Esophagus squamous epithelium (tissue), 5 donors: ENCODE measurements around the gene MS4A4A. TPM values are rescaled to one million over a fixed set of nuclear protein-coding genes. Genes with fewer than 3 reads are reported as not detected.

Source experiments
- DNase-seq: peaks from one replicate; lab custom pipeline; 2025; lab: John Stamatoyannopoulos, UW
- H3K27ac ChIP-seq, 4 donors: fragments of 200-600 bp; sonication (generic); one replicate each; pipeline ENCODE4 v1.5.1; 2016 to 2019; ENCODE audit warnings: mild to moderate bottlenecking in 1 of 4
- H3K27me3 ChIP-seq, 4 donors: fragments of 200-600 bp; sonication (generic); 1 replicate in 3 of 4; 2 replicates in 1 of 4; pipeline versions ENCODE4 v1.5.1 to v1.6.0; 2017 to 2021; ENCODE audit warnings: antibody characterized with exemption in 1 of 4
- H3K36me3 ChIP-seq, 3 donors: fragments of 200-600 bp; sonication (generic); one replicate each; pipeline ENCODE4 v1.5.1; 2016 to 2019
- H3K4me1 ChIP-seq, 3 donors: fragments of 200-600 bp; sonication (generic); one replicate each; pipeline ENCODE4 v1.5.1; 2017 to 2019
- H3K4me3 ChIP-seq, 4 donors: fragments of 200-600 bp; sonication (generic); 1 replicate in 3 of 4; 2 replicates in 1 of 4; pipeline ENCODE4 v1.5.1; 2016 to 2019; ENCODE audit warnings: mild to moderate bottlenecking in 2 of 4, moderate library complexity in 1 of 4
- H3K9me3 ChIP-seq, 3 donors: fragments of 200-600 bp; sonication (generic); one replicate each; pipeline ENCODE4 v1.5.1; 2016 to 2019
- CTCF ChIP-seq, 6 experiments: fragments of 450-650 bp in 4 of 6; fragments of 200-600 bp in 2 of 6; sonication (generic) in 2 of 6; IDR thresholded peaks; one replicate each; pipeline ENCODE4 v1.5.1; 2016 to 2019; ENCODE audit warnings: antibody characterized with exemption in 6 of 6, mild to moderate bottlenecking in 4 of 6, moderate library complexity in 4 of 6
- POLR2A ChIP-seq, 4 donors: fragments of 450-650 bp; IDR thresholded peaks; one replicate each; pipeline ENCODE4 v1.6.1; 2017; ENCODE audit warnings: antibody characterized with exemption in 4 of 4, mild to moderate bottlenecking in 4 of 4, moderate library complexity in 3 of 4
- whole genome bisulfite sequencing, 2 donors: methylation state at CpG; one replicate each; pipeline ENCODE4 v1.1.5; 2018; 5-methylcytosine and 5-hydroxymethylcytosine counted together
- intact Hi-C: fragments of 100-400 bp; cut with DNase I; formaldehyde crosslinking; loops from one replicate; pipeline ENCODE4 v1.15.0; 2022
- total RNA-seq, 4 donors: library from RNA; depleted of rRNA; stranded (reverse); fragments of >200 nt; gene quantifications; one replicate each; pipeline ENCODE4 v1.1.0, GENCODE V29; 2016
- donor health status: DM: yes; HTN: yes; CAD: no.

MS4A4A gene
- total RNA-seq, 4 donors from 2014 or later: 0.42 to 32.0 (median 8.3) TPM

GRCh38 chr11:60336767-60337391 is 56.4 kb downstream of the MS4A4A start:
- no peaks in the 10 kb centered on the region for H3K36me3 ChIP-seq
- no peak for DNase-seq
- TF ChIP-seq CTCF (IDR thresholded peaks at IDR 0.05) (no peak), POLR2A (IDR thresholded peaks at IDR 0.05) (no peak)
- H3K4me1 ChIP-seq: no peaks in the 10 kb centered on the region
- no peaks in the 10 kb centered on the region for H3K9me3 ChIP-seq
- intact Hi-C loops: no loop called here
- H3K27ac ChIP-seq: no peak overlapping the region
- no peaks in the 10 kb centered on the region for H3K27me3 ChIP-seq
- H3K4me3 ChIP-seq: no peak overlapping the region
- WGBS, 2 donors: 82 to 89% methylated on average over 7 of the region's 7 CpGs

GRCh38 chr11:60338053-60338452 is 57.6 kb downstream of the MS4A4A start:
- 33 to 53% methylated on average over 2 of the region's 2 CpGs for WGBS, 2 donors
- no peaks in the 10 kb centered on the region for H3K4me1 ChIP-seq

GRCh38 chr11:60339356-60339755 is 58.9 kb downstream of the MS4A4A start:
- Histone ChIP-seq H3K4me3 (no peak overlapping the region), H3K36me3 (no peaks in the 10 kb centered on the region), H3K27ac (no peak overlapping the region), H3K4me1 (no peaks in the 10 kb centered on the region), H3K9me3 (no peaks in the 10 kb centered on the region), H3K27me3 (no peaks in the 10 kb centered on the region)
- 57 to 60% methylated on average over 3 of the region's 3 CpGs for WGBS, 2 donors
- intact Hi-C loops: no loop called here
- TF ChIP-seq POLR2A (IDR thresholded peaks at IDR 0.05): no peak
- TF ChIP-seq CTCF (IDR thresholded peaks at IDR 0.05): no peak
- DNase-seq: no peak

More at GRCh38 chr11:60338053-60338452, 57.6 kb downstream of the MS4A4A start:
- no peak for TF ChIP-seq CTCF (IDR thresholded peaks at IDR 0.05)
- TF ChIP-seq POLR2A (IDR thresholded peaks at IDR 0.05): no peak
- no peak overlapping the region for H3K4me3 ChIP-seq
- intact Hi-C loops: no loop called here
- DNase-seq: no peak
- H3K36me3 ChIP-seq: no peaks in the 10 kb centered on the region
- no peaks in the 10 kb centered on the region for H3K9me3 ChIP-seq
- no peaks in the 10 kb centered on the region for H3K27me3 ChIP-seq
- H3K27ac ChIP-seq: no peak overlapping the region

- no peaks in the 10 kb centered on the region for H3K4me1 ChIP-seq
- H3K4me3 ChIP-seq: no peak overlapping the region
- intact Hi-C loops: no loop called here
- DNase-seq: no peak
- H3K9me3 ChIP-seq: no peaks in the 10 kb centered on the region
- 71 to 74% methylated on average over 10 of the region's 10 CpGs for WGBS, 2 donors
- H3K27ac ChIP-seq: no peak overlapping the region
- peak in 4 of 6 experiments; percentile 26 to 40 (median 36) for TF ChIP-seq CTCF (IDR thresholded peaks at IDR 0.05)
- TF ChIP-seq POLR2A (IDR thresholded peaks at IDR 0.05): no peak
- H3K27me3 ChIP-seq: no peaks in the 10 kb centered on the region
- H3K36me3 ChIP-seq: no peaks in the 10 kb centered on the region
Observed at GRCh38 chr11:60343094-60343704, 62.7 kb downstream of the MS4A4A start.

- Histone ChIP-seq H3K36me3 (no peaks in the 10 kb centered on the region), H3K9me3 (no peaks in the 10 kb centered on the region), H3K27ac (no peak overlapping the region), H3K27me3 (no peaks in the 10 kb centered on the region), H3K4me1 (no peaks in the 10 kb centered on the region), H3K4me3 (no peak overlapping the region)
- no peak for DNase-seq
- intact Hi-C loops: no loop called here
- TF ChIP-seq POLR2A (IDR thresholded peaks at IDR 0.05): no peak
- TF ChIP-seq CTCF (IDR thresholded peaks at IDR 0.05): no peak
- WGBS, 2 donors: 80 to 85% methylated on average over 2 of the region's 2 CpGs
Observed at GRCh38 chr11:60344146-60344545, 63.7 kb downstream of the MS4A4A start.
